Testis (tissue), 2 donors: ENCODE data around the gene STAC2.

ENCODE experiments used
- POLR2A ChIP-seq: fragments of 450-650 bp; IDR thresholded peaks from one replicate; pipeline ENCODE4 v1.6.1; 2017; ENCODE audit warnings: antibody characterized with exemption, mild to moderate bottlenecking, moderate library complexity
- TF ChIP-seq, protein P1 (sequence below), 3 experiments: fragments of 450-650 bp in 2 of 3; fragments of 200-600 bp in 1 of 3; sonication (generic) in 1 of 3; IDR thresholded peaks; one replicate each; pipeline ENCODE4 v1.5.1; 2016 to 2019; ENCODE audit warnings: antibody characterized with exemption in 3 of 3, mild to moderate bottlenecking in 2 of 3, moderate library complexity in 1 of 3

DNA sequence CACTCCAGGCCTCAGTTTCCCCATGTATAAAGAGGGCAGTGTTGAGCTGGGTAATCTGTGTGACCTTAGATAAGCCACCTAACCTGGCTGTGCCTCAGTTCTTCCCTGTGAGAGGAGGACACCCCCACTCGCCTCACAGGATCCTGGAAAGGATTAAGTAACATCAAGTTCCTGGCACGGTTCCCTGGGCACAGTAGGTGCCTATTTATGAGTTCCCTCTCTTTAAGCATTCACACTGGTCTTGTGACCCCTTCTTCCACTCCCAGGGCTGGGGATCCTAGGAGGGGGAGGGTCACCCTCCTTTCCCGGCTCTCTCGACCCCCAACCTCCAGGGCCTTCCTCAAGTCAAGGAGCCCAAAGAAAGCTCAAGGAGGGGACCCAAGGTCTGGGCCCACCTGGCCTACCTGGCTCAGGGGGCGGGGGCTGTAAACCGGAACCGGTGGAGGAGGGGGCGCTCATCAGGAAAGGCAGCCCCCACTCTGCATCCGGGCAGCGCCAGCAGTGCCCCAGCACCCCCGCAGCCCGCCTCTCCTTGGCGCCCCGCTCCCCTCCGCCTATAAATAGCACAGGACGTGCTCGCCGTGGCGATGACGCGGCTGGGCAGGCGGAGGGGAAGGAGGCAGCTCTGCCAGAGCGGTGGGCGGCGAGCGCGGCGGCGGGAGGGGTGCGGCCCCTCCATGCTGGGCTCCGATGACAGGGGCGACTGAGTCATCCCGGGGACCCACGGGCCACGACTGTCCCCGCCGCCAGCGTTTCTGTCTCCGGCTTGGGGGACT is 16.2 kb downstream of the STAC2 start:
- TF ChIP-seq, protein P1, sequence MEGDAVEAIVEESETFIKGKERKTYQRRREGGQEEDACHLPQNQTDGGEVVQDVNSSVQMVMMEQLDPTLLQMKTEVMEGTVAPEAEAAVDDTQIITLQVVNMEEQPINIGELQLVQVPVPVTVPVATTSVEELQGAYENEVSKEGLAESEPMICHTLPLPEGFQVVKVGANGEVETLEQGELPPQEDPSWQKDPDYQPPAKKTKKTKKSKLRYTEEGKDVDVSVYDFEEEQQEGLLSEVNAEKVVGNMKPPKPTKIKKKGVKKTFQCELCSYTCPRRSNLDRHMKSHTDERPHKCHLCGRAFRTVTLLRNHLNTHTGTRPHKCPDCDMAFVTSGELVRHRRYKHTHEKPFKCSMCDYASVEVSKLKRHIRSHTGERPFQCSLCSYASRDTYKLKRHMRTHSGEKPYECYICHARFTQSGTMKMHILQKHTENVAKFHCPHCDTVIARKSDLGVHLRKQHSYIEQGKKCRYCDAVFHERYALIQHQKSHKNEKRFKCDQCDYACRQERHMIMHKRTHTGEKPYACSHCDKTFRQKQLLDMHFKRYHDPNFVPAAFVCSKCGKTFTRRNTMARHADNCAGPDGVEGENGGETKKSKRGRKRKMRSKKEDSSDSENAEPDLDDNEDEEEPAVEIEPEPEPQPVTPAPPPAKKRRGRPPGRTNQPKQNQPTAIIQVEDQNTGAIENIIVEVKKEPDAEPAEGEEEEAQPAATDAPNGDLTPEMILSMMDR (IDR thresholded peaks at IDR 0.05), result no peak
- no peak for TF ChIP-seq POLR2A
